Right kidney (tissue), 1 donor: Measurements from ENCODE around the gene TTLL8.

Experiments used
- DNase-seq: peaks from one replicate; pipeline ENCODE4 v3.0.0-alpha.2; 2016

Gene TTLL8

DNA sequence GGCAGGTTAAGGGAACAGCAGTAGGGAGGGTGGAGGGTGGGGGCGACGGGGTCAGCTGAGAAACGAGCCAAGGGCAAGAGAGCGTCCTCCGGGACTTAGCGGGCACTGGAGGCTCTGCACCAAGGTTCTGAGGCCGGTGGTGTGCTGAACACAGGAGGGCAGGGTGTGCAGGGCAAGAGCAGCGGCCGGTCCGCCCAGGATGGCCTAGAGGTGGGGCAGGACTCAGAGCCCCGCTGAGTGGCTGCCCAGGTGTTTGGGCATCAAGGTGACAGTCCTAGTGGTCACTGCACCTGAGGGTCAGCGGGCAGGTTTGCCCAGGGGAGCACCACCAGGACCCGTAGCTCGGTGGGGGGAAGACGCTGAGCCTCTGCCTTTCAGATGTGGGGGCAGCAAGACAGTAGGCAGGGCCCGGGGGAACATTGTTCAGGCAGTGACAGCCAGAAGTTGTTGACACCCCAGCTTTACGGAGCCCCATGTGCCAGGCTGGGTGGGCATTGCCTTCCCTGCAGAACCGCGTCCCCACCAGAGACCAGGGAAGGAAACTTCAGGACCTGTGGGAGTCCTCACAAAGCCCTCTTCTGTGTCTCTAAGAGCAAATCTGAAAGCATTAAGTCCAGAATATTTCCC lies 4.5 kb upstream of the TTLL8 start:
- DNase-seq, result no peak

DNA sequence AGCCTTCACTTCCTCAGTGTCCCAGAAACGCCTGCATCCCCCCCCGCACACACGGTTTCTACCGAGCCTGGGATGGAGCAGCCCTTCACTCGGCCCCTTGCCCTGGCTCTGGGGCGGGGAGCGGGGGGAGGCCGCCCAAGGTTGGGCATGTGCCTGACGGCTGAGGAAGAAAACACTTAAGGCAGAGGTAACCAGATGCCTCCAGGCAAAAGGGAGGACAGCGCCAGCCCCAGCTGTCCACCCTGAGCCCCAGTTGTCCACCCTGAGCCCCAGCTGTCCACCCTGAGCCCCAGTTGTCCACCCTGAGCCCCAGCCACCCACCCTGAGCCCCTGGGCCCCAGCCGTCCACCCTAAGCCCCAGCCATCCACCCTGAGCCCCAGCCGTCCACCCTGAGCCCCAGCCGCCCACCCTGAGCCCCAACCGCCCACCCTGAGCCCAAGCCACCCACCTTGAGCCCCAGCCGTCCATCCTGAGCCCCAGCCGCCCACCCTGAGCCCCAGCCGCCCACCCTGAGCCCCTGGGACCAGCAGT lies 3.8 kb upstream of the TTLL8 start:
- DNase-seq, result no peak

DNA sequence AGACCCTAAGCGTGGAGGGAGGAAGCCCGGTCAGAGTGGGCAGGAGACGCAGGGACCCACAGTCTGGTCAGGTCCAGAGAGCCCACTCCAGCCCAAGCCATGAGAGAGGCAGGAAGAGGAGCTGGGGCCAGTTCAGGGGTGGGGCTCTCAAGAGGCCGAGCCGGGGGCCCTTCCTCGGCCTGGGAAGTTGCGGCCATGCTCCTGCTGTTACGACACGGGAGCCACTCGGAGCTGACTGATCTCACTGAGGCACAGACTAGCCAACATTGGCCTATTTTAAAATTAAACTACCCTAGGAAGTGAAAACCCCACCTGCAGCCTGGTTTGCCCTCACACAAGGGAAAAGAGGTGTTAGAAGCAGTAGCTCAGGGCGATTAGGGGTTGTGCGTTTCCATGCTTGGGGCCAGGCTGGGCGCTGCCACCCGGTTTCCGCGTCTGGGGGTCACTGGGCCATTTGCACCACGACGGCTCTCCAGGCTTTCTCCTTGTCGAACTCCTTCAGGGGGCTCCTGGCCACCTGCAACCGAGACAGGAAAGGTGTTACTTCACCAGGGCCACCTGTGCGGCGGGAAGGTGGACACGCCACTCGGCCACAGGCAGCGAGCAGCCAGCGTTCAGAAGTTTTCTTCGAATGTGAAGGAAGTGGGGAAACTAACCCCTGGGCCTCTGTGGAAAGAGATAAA lies 3.2 kb upstream of the TTLL8 start:
- no peak for DNase-seq

DNA sequence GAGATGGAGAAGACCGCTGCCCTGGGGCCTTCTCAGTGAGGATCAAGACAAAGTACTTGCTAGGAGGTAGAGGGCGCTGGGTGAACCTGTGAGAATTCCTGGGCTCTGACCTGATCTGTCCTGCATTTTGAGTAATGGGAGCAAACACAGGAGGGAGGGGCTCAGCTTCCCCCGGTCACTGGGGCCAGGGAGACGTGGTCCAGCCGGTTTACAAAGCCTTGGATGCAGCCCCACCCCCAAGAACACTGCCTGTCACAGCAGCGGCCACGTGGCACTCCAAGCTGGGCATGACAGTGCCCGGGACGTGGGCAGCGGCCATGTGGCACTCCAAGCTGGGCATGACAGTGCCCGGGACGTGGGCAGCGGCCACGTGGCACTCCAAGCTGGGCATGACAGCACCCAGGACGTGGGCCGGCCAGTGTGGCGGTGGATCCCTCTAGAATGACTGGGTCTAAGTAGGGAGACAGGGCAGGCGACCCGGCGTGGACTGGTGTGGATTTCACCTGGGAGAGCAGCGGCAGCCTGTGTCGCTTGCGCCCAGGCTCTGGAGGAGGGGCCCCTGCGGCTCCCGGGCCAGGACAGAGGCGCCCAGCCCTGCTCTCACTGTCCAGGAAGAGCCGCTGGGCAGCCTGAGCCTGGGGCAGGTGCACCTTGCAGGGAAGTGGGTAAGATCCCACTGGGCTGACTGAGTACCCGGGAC lies 2.5 kb upstream of the TTLL8 start:
- peak; percentile 50 for DNase-seq

DNA sequence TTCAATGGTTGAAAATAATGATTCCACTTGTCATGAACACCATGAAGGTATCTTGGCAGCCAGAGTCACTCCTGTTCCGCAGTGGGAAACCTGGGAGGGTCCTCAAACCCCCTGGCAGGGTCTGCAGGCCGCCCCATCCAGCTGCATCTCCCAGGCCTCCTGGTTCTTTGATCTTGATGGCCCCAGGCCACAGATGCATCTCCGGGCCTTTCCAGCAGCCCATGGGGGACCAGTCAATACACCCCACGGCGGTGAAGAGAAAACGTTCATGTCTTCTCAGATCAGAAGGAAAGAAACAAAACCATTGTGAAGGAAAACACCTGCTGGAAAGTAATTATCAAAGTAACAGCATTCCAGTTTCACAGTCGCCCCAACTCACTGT lies 1.8 kb upstream of the TTLL8 start:
- no peak for DNase-seq

DNA sequence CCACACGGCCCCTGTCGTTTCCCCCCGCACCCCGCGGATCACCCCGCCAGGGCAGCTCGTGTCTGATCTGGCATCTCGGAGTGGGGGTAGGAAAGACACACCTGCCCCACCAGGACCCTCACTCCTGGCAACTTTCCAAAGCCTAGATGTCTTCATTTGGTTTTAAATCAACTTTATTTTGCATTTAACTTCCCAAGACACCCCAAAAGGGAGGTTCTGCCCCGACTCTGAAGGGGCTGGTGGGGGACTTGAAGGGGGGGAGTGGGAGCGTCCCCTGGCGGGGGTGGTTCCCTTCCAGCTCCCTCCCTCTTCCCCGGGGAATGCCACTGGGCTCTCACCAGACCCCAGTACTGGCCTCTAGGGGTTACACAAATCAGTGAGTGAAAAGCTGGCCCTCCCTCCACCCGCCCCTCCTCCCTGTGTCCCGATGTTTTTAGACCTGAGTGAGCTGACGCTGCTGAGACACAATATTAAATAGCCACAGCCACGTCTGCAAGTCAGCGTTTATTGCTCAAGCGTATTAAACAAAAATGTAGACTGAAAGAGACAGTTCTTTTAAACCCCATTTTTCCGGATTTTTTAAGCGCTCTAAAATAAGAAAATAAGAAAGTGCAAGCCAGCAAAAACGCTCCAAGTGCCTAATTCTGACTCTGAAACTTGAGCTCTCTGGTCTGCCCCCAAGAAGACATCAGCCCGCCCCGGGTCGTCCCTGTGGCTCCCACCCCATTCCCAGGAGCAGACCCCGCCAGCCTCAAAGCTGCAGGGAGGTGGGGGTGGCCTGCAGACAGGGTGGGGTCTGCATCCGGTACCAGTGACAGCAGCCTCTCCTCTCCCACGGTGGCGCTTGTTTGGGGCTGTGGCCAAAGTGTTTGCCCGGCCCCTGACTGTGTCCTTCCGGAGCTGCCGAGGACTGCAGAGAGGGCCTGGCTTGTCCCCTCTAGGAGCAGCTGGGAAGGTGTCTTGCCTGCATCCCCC lies 1.1 kb upstream of the TTLL8 start:
- peak; percentile 49 for DNase-seq

DNA sequence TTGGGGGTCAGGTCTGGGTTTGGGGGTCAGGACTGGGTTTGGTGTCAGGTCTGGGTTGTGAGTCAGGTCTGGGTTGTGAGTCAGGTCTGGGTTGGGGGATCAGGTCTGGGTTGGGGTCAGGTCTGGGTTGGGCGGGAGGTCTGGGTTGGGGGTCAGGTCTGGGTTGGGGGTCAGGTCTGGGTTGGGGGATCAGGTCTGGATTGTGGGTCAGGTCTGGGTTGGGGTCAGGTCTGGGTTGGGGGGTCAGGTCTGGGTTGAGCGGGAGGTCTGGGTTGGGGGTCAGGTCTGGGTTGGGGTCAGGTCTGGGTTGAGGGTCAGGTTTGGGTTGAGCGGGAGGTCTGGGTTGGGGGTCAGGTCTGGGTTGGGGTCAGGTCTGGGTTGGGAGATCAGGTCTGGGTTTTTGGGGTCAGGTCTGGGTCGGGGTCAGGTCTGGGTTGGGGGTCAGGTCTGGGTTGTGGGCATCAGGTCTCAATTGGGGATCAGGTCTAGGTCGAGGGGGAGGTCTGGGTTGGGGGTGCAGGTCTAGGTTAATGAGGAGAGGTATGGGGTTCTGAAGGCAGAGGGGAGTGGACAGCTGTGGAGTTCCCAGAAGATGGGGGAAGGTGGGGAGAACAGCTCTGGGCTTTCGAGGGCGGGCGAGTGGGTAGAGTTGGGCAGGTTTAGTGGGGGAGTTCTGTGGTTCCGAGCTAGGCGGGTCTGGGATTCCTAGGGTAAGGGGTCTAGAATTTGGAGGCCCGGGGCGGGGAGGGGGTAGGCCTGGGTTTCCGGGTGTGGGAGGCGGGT lies 629 bp downstream of the TTLL8 start:
- DNase-seq, result no peak

DNA sequence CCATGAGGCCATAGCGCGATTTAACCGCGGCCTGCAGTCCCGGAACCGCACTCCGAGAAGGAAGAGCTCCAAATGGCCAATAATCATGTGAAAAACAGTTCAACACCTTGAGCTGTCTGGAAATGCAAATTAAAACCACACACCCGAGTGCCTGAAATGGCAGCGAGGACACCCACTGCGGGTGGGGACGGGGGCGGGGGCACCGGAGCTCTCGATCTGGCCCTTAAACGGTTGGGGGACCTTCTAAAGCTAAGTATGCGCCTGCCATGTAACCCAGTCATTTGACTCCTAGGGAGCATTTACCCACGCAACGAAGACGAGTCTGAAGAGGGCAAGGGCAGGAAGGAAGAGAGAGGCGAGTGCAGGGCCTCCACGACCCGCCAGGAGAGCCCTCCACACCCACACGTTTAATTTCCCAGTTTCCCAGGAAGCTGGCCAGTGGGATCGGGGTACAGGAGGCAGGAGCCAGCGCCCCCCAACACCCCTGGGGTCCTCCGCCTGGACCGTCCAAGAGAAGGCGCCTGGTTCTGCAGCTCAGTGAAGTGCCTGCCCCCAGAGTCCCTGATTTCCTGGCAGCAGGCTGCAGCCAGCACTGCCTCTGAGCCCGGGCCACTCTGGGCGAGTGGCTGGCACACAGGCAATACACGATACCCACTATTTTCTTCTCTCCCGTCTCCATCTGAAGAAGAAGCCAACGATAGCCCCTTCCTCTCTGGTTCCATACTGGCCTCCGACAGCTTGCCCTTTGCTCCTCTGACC lies 1.7 kb downstream of the TTLL8 start:
- no peak for DNase-seq

DNA sequence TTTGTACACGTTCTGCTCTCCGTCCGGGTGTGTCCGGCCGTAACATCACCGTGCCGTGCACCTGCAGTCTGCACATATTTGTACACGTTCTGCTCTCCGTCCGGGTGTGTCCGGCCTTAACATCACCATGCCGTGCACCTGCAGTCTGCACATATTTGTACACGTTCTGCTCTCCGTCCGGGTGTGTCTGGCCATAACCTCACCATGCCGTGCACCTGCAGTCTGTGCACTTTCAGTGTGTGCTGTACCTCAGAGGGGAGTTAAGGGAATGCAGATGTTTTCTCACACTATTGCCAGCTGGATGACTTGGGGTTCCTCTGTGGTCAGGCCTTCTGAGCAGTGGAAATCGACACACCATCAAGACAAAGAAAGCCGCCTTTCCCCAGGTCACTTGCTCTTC lies 4.2 kb downstream of the TTLL8 start:
- DNase-seq, result no peak

DNA sequence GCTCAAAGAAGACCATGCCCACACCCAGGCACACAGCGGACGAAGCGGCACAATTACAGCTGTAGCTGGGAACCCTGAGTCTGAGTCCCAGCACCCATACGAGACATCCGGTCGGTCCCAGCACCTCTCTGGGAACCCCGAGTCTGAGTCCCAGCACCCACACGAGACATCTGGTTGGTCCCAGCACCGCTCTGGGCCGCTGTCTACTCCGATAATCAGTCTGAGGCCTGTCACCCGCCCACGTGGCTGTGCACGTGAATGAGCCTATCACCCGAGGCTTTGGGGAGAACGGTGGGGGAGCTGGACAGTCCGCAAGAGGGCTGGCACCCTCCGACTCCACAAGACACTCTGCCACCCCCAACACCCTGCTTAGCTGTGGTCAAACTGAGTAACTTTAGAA lies 6.2 kb downstream of the TTLL8 start:
- no peak for DNase-seq

DNA sequence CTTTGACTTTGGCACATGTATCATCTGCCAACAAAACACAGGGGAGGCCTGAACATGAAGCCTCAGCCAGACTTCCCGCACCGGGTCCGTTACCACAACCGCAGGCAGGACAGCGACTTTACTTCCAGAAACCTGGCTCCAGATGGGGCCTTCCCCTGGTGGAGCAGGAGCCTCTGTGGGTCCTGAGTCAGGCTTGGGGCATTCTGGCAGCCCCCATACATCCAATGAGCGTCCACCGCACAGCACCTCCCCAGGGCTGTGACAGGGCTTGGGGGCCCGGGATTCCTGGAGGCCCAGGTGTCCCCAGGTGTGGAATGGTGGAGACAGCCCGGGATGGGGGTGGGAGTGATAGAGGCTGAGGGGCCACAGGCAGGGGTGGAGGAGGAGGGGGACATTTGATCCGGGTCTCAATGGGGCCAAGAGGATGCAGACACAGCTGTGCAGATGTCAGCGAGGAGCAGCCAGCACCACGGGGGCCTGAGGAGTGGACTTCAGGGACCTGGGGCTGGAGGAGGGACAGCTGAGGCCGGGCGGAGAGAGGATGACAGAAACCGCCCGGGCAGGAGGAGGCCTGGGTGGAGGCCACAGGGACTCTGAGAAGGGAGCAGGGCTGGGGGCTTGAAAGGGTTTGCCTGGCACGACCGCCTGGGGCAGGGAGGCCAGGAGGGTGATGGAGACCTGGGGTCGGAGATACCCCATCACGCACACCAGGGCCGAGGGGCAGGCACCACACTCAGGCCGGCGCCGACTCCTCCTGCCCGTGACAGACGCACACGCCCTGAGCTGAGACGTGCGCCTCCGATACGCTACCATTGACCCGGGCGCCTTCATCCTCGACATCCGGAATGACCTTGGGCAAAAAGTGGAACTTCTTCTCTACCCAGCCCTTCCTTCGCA lies 8.6 kb downstream of the TTLL8 start:
- DNase-seq, result no peak

DNA sequence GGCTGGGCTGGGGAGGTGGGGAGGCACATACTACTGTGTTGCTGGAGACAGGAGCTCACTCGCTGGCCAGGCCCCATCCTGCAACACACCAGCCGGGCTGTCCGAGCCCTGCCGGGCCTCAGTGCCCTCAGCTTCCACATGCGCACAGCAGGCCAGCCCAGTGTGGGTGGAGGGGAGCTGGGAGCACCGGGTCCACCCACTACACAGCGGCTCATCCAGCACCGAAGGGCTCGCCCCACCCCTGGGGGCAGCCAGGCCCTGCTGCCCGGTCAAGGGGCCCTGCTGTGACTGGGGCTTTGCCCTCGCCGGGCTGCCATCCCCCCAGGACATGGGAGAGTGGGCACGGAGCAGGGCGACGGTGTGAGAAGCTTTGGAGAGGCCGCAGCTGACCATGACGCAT lies 9.3 kb downstream of the TTLL8 start:
- DNase-seq, result no peak

DNA sequence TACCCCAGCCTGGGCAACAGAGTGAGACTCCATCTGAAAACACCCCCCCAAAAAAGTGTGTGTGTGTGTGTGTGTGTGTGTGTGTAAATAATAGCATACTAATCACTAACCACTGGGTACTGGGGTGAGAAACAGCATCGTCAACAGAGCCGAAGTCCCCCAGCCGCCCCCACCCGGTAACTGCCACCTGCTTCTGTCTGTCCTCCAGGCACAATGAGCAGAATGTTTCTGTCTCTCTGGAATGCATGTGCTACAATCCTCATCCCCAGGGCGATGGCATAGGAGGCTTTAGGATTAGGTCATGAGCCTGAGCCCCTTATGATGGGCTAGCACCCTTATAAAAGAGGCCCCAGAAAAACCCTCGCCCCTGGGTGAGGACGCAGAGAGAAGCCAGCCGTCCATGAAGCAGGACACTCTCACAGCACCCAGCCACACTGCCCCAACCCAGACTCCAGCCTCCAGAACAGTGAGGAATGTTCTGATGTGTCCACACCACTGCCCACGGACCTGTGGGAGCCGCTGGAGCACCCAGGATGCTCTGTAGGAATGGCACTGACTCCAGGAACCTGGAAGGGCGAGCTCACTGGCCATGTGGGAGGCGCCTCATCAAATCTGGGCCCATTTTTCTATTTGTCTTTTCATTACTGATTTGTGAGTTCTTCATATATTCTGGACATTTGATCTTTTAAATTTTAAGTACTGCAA lies 9.9 kb downstream of the TTLL8 start:
- DNase-seq, result no peak

DNA sequence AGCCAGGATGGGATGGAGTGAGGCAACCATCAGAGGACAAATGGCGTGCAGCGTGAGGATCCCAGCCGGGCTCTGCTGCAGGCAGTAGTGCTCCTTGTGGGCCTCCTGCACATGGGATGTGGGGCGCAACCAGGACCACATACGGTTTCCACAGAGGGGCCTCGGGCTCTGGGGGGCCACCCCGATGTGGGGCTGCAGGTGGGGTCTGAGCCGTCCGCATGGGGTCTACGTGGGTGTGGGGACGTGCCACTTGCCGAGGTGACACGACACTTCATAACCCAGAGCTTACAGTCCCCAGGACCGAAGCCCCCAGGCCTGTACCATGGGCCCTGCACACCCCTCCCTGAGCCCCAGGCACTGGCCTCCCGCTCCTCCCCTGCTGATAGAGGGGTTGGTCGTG lies 10.8 kb downstream of the TTLL8 start:
- DNase-seq, result no peak

DNA sequence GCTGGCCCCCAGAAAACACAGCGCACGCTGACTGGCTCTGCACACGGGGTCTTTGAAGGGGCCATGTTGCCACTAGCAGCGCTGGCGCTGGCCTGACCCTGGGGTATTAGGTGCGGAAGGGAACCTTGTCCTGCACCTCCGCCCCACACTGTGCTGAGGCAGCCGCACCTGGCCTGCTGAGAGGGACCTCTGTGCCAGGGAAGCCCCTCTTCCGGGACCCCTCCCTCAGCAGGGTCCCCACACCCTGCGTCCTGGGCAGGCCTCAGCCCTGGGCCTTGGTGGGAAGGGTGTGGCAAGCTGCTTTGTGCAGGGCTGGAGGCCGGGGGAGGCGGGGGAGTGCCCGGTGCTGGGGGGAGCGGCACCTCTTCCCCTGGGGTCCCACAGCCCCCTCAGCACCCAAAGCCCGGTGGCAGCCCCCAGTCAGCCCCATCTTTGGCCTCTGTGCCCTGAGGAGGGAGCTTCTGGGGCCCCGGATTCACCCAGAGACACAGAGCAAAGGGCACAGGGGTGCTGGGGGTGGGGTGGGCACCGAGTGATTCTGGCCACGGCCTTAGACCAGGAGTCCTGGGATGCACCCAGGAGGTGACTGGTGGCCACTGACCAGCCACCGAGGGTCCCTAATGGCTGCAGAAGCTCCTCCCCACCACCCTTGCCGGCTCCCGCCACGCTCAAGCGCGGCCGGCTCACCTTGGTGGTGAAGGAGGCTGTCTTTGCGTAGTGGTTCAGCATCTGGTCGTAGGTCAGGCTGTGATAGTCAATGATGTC lies 11.4 kb downstream of the TTLL8 start:
- DNase-seq, result no peak

DNA sequence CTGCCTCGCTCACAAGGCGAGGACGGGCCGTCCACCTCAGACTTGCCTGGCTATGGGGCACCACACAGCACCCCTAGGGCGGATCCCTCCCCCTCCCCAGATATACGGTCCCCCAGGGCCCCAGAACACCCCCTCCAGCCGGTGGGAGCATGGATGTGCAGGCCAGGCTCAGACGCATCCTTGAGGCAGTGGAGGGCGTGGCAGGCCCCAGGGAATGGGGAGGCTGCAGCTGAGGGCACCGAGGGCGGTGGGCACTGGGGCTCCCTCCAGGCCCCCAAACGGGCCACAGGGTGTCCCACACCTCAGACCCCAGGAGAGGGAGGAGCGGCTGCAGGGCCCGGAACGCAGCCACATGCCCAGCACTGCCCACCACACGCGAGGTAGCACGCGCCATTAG lies 12.1 kb downstream of the TTLL8 start:
- no peak for DNase-seq

DNA sequence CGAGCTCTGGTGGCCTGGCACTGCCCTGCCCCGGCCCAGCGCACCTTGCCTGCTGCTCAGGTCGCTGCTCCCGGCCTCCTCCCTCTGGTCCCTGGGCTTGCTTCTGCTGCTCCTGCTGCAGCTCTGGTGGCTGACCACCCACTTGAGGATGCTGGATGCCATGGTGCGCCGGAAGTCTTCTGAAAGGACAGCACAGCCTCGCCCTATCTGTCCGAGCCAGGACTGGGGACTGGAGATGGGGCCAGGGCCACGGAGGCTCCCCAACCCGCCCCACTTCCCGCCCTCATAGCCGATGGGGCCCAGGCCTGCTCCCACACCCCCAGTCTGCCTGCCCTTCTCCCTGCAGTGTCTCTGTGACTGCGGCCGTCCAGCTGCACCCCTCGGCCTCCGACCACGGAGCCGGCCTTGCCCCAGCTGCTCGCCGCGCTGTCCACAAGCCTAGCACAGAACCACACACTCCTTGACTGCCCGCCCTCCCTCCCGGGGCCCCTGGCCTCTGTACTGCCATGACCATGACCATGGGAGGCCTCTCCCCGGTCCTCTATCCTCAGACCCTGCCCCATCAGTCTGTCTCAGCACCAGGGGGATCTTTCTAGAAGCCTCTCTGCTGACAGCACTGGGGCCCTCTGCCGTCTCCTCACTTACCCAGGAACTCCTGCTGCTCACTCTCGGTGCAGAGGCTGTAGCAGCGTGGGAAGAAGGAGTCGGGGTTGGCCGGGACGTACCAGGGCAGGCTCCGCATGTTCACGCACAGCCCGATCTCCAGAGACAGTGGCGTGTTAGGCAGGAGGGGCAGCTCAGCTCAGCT lies 12.7 kb downstream of the TTLL8 start:
- no peak for DNase-seq
